Activated T-cell treated with anti-CD3 and anti-CD28 coated beads, Interleukin-2, amount 50 U/mL, for 4 hours (primary cell): ENCODE results near the gene OR4A15. TPM values are rescaled to one million over a fixed set of nuclear protein-coding genes. Genes with fewer than 3 reads are reported as not detected.

ENCODE experiments used
- ATAC-seq, 2 donors: fragments of 200-7000 bp; cut with Tn5 transposase; one replicate each; pipeline ENCODE4 v1.10.0; 2021
- DNase-seq: peaks from one replicate; pipeline ENCODE4 v3.0.0-alpha.2; 2020
- H3K27me3 Mint-ChIP-seq: one replicate; pipeline ENCODE4 v1.8.0; 2021; ENCODE audit warnings: low read depth, mixed read lengths
- H3K36me3 Mint-ChIP-seq: one replicate; pipeline ENCODE4 v1.8.0; 2022; ENCODE audit warnings: mixed read lengths; ENCODE audit not compliant: insufficient read depth
- H3K4me1 Mint-ChIP-seq: one replicate; pipeline ENCODE4 v1.8.0; 2021; ENCODE audit warnings: low read depth, mixed read lengths
- H3K4me3 Mint-ChIP-seq: one replicate; pipeline ENCODE4 v1.8.0; 2021; ENCODE audit warnings: mild to moderate bottlenecking, moderate library complexity, mixed read lengths
- H3K9me3 Mint-ChIP-seq: one replicate; pipeline ENCODE4 v1.8.0; 2021; ENCODE audit warnings: mixed read lengths
- total RNA-seq, 3 donors: library from RNA; stranded (reverse); gene quantifications; one replicate each; pipeline ENCODE4 v1.2.1, GENCODE V29; 2021

Gene OR4A15
- total RNA-seq, result not detected

GRCh38 chr11:55367674-55368073 lies at the start of gene OR4A15:
Gene OR4A15 (plus strand): TSS chr11:55367974. CDS start chr11:55367974, 0 bp downstream.
- H3K4me3 Mint-ChIP-seq, result no peak within 1 kb of the TSS
- H3K9me3 Mint-ChIP-seq, result peaks cover 12% of the 10 kb centered on the region
- no peak for DNase-seq
- H3K27me3 Mint-ChIP-seq, result no peaks in the 10 kb centered on the region
- H3K4me1 Mint-ChIP-seq, result no peaks in the 10 kb centered on the region
- H3K36me3 Mint-ChIP-seq, result no peaks in the 10 kb centered on the region
- ATAC-seq, result no peak

- H3K27me3 Mint-ChIP-seq, result no peaks in the 10 kb centered on the region
- ATAC-seq, result no peak
- H3K4me3 Mint-ChIP-seq, result no peak overlapping the region
- no peak for DNase-seq
- H3K4me1 Mint-ChIP-seq, result no peaks in the 10 kb centered on the region
- H3K36me3 Mint-ChIP-seq, result no peaks in the 10 kb centered on the region
- H3K9me3 Mint-ChIP-seq, result peaks cover 29% of the 10 kb centered on the region
Observed at GRCh38 chr11:55324500-55324899, 43.3 kb upstream of the OR4A15 start.

- H3K9me3 Mint-ChIP-seq, result peaks cover 19% of the 10 kb centered on the region
- no peak for ATAC-seq
Observed at GRCh38 chr11:55342901-55343300, 24.9 kb upstream of the OR4A15 start, which contains the start of gene OR4A16. Gene OR4A16 (plus strand): TSS chr11:55343201. CDS start chr11:55343201, 0 bp downstream.

GRCh38 chr11:55345306-55345705 lies 22.5 kb upstream of the OR4A15 start:
- Mint-ChIP-seq H3K4me1 (no peaks in the 10 kb centered on the region), H3K36me3 (no peaks in the 10 kb centered on the region), H3K9me3 (peaks cover 18% of the 10 kb centered on the region), H3K4me3 (no peak overlapping the region), H3K27me3 (no peaks in the 10 kb centered on the region)
- DNase-seq (no peak), ATAC-seq (no peak)

More at GRCh38 chr11:55342901-55343300, 24.9 kb upstream of the OR4A15 start, which contains the start of gene OR4A16:
- Mint-ChIP-seq H3K4me1 (no peaks in the 10 kb centered on the region), H3K4me3 (no peak within 1 kb of the TSS), H3K27me3 (no peaks in the 10 kb centered on the region), H3K36me3 (no peaks in the 10 kb centered on the region)
- no peak for DNase-seq

- Mint-ChIP-seq H3K27me3 (no peaks in the 10 kb centered on the region), H3K9me3 (peaks cover 16% of the 10 kb centered on the region), H3K4me1 (no peaks in the 10 kb centered on the region), H3K36me3 (no peaks in the 10 kb centered on the region), H3K4me3 (no peak overlapping the region)
- DNase-seq, result no peak
- no peak for ATAC-seq
Observed at GRCh38 chr11:55349032-55349431, 18.7 kb upstream of the OR4A15 start.

- Mint-ChIP-seq H3K9me3 (peaks cover 35% of the 10 kb centered on the region), H3K4me3 (no peak overlapping the region), H3K36me3 (no peaks in the 10 kb centered on the region), H3K27me3 (no peaks in the 10 kb centered on the region), H3K4me1 (no peaks in the 10 kb centered on the region)
- DNase-seq (no peak), ATAC-seq (no peak)
Observed at GRCh38 chr11:55357560-55358184, 10.1 kb upstream of the OR4A15 start.

- Mint-ChIP-seq H3K36me3 (no peaks in the 10 kb centered on the region), H3K4me3 (no peak overlapping the region), H3K4me1 (no peaks in the 10 kb centered on the region), H3K9me3 (peaks cover 32% of the 10 kb centered on the region), H3K27me3 (no peaks in the 10 kb centered on the region)
- DNase-seq (no peak), ATAC-seq (no peak)
Observed at GRCh38 chr11:55401011-55401410, 33.2 kb downstream of the OR4A15 start.

Other genes starting within 250 kb of the OR4A15 start
- gene TRIM48, start 105.8 kb upstream of the OR4A15 start, total RNA-seq, result not detected
- not detected for gene OR4A16, start 24.8 kb upstream of the OR4A15 start, total RNA-seq
- gene OR4C15, start 186.5 kb downstream of the OR4A15 start, total RNA-seq, result not detected
- gene OR4C16, start 204.2 kb downstream of the OR4A15 start, total RNA-seq, result not detected
- not detected for gene OR4C11, start 239.7 kb downstream of the OR4A15 start, total RNA-seq